ENCODE data around the gene OGFOD2.
"Not testable (repeated sequence)": the region's sequence is repeated elsewhere in the genome, so short reads cannot be mapped to it uniquely, and the experiment has no call there.

The OGFOD2 gene

DNA sequence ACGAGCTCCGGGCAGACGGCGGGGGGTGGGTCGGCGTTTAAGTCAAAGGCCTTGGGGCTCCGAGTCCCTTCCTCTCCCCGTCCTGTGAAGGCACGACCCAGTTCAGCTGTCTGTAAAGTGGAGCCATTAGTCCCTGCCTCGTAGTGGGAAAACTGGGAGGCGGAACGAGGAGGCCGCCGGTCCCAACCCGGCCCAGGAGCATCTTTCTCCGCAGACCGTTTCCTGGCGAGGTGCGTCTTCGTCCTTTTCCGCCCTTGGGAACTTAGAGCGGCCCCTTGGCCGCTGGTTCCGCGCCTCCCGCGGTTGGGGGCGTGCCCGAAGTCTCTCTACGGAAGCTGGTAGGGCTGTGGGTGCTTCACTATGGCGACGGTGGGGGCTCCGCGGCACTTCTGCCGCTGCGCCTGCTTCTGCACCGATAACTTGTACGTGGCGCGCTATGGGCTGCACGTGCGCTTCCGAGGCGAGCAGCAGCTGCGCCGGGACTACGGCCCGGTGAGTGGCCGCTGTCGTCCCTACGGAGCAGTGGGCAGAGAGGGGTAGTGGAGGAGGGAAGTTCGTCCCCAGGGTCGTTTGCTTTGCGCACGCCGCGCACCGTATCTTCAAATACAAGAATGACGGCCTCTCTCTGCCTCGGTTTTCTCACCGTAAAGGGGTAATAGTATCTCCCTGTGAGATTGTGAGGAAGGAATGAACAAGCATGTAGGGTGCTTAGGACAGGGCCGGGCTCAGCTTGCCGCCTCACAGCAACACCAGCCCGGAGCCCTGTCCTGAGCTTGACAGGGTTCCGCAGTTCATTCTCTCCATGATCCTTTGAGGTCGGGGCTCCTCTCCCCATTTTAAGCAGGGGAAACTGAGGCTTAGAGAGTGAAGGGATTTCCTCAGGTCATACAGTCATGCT is at the start of gene OGFOD2:
TSS of gene OGFOD2 (plus strand) at position 353 of the 898 bp plus-strand sequence. CDS start at position 361, 8 bp downstream.
- DNase-seq (ENCODE audit: low read depth): peak; percentile 89

DNA sequence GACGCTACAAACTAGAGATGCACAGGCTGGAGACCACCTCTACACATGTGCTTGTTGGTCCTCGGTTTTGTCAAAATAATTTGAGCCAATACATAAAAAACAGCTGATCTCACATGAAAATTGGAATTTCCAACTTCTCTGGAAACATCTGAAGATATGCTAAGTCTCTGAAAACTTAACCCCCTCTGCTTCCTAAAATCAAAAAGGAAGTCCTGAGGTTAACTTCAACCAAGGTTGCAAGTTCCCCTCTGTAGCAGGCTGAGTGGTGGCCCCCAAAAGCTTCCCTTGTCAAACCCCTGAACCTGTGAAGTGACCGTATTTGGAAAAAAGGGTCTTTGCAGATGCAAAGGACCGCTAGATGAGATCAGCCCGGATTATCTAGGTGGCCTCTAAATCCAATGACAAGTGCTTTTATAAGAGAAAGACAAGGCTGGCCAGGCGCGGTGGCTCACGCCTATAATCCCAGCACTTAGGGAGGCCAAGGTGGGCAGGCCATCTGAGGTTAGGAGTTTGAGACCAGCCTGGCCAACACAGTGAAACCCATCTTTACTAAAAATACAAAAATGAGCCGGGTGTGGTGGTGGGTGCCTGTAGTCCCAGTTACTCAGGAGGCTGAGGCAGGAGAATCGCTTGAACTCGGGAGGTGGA is 47.2 kb upstream of the OGFOD2 start:
- no peak for DNase-seq (ENCODE audit: low read depth)

DNA sequence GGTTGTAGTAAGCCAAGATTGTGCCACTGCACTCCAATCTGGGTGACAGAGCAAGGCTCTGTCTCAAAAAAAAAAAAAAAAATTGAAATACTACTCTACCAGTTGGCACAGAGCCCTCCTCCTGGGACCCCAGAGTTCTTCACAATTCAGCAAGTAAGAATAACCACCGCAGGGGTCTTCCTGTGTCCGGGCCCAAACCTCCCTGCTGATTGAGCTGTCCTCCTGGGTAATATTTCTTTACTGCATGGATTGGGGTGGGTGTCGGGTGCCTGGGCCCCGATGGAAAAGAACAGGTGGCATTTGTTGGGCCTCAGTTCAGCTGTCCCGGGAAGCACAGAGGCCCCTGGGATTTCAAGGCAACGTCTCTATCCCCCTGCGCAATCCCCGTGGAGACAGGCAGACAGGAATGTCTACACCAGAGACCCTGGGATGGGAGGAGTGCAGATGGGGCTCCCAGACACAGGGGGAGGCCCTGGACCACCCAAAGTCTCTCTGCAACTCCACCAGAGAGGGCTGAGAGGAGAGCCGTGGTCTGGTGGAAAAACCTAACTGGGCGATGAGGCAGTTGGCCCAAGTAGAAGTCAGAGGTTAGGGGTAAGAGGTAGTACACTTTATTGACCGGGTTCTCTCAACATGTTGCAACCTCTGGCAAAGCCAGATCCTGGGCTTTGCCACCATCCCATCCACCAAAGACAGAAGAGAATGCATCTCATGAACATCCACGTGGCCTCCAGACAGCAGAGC is 46.5 kb upstream of the OGFOD2 start:
- DNase-seq (ENCODE audit: low read depth): no peak

DNA sequence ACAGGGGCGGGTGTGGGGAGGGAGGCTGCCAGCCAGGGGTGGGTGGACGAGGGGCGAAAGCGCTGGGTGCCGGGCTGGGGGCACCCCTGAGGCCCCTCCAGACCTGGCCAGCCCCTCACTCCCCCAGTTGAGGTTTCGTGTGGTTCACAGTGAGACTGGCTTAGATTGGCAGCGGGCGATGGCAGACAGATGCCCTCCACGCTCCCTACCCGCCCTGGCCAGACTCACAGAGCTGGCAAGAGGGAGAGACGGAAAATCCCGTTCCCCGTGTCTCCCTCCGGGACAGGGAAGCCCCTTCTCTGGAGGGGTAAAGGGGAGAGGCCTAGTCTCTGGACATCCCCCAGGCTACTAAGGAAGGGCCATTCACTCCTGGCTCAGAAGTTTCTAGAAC is 45.9 kb upstream of the OGFOD2 start:
- DNase-seq (ENCODE audit: low read depth): no peak

DNA sequence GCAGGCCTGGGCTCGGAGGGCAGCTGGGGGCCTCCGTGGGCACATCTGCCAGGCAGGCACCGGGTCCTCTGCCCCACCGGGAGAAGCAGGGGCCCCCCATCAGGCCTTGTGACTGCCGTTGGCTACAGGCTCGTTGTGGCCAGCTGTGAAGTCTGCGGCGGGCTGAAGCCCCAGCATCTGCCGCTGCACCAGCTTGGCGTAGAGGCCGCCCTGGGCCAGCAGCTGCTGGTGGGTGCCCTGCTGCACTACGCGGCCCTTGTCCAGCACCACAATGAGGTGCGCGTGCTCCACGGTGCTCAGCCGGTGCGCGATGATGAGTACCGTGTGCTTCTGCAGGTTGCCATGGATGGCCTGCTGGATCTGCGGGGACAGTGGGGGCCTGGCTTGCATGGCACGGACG is 45.2 kb upstream of the OGFOD2 start:
- DNase-seq (ENCODE audit: low read depth): no peak

DNA sequence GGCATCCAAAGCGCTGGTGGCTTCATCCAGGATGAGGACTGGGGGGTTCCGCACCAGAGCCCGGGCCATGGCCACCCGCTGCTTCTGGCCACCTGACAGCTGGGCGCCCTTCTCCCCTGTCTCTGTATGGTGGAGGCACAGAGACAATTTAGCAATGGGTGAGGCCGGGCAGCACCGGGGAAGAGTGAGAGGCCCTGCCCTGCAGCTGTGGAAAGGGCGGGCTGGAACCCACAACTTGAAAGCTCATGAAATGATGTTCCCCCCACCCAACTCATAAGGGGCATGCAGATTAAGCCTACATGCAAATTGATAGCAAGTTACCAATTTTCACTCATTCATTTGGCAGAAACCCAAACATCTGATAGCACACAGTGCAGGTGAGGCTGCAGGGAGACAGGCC is 42.8 kb upstream of the OGFOD2 start:
- no peak for DNase-seq (ENCODE audit: low read depth)

DNA sequence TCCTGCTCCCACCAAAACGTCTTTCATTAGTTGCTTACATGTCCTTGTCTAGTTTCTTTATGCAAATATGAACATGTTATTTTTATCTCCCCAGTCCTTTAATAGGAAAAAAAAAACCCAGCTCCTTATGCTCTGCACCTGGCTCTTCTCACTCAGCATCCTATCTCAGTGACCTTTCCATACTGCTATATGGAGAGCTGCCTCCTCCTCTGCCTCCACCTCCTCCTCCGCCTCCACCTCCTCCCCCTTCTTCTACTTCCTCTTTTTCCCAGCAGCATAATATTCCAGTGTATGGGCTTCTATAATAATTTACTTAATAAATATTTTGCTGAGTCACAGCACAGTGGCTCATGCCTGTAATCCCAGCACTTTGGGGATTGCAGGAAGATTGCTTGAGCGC is 40.3 kb upstream of the OGFOD2 start:
- DNase-seq (ENCODE audit: low read depth): no peak

DNA sequence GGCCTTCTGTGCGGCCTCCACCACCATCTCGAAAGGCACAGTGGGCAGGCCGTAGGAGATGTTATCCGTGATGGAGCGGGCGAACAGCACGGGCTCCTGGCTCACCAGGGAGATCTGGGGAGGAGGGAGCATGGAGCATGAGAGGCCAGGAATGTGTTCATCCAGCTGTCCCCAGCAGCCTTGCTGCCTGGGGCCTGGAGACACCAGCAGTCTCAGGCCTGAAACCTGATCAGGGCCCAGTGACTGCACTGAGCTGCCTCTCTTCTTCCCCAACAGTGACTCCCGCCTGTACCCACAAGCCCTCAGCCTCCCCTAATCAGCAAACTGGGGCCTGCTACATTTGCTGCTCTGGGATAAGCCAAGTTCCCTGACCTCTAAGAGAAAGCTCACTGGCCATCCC is 39.7 kb upstream of the OGFOD2 start:
- DNase-seq (ENCODE audit: low read depth): no peak

DNA sequence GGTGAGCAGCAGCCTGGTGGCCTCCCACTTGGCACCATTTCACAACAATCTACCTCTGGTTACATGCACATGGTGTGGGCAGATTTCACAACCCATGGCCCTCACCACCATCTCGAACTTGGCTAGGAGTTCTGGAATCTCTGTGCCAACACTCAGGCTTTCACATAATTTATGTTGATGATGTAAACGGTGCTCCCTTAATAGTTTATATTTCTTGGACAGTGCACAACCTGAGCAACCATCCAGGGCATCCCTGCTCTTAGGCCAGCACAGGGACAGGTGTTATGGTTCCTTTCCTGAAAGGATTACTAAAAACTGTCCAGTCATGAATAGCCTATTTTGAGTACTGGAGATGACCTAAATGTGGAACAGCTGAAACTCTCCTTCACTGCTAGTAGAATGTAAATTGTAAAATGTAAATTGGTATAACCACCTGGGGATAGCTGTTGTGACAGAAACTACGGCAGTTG is 37.4 kb upstream of the OGFOD2 start:
- no peak for DNase-seq (ENCODE audit: low read depth)

DNA sequence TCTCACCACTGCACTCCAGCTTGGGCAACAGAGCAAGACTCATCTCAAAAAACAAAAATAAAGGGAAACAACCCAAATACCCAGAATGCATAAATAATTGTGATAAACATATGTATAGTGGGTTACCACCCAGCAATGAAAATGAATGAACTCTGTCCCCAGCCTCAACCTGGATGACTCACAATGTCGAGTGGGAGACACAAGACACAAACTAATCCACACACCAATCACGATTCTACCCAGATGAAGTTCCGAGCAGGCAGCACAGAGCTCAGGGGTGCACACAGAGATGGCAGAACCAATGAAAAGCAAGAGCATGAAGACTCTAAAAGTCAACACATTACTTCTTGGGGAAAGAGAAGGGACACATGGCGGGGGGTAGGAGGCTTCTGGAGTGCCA is 35.9 kb upstream of the OGFOD2 start:
- no peak for DNase-seq (ENCODE audit: low read depth)

DNA sequence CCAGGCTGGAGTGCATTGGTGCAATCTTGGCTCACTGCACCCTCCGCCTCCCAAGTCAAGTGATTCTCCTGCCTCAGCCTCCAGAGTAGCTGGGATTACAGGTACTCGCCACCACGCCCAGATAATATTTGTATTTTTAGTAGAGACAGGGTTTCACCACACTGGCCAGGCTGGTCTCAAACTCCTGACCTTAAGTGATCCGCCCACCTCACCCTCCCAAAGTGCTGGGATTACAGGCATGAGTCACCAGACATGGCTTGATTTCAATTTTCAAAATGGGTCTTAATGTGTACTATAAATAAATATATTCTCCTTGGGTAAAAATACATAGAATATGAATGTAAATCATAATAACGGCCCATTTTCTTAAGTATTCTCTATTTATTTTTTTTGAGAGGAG is 33.7 kb upstream of the OGFOD2 start:
- DNase-seq (ENCODE audit: low read depth): not testable (repeated sequence)

DNA sequence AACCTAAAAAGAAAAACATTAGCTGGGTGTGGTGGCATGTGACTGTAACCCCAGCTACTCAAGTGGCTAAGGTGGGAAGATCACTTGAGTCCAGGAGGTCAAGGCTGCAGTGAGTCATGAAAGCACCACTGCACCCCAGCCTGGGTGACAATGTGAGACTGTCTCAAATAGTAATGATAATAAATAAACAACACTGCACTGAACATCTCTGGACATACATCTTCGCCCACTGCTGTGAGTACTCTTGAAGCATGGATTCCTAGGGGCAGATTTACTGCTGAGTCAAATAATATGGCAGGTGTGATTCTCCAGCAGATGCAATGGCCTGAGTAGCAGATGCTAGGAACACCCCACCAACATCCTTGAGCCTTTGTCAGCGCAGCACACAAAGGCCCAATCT is 32.4 kb upstream of the OGFOD2 start:
- DNase-seq (ENCODE audit: low read depth): no peak

DNA sequence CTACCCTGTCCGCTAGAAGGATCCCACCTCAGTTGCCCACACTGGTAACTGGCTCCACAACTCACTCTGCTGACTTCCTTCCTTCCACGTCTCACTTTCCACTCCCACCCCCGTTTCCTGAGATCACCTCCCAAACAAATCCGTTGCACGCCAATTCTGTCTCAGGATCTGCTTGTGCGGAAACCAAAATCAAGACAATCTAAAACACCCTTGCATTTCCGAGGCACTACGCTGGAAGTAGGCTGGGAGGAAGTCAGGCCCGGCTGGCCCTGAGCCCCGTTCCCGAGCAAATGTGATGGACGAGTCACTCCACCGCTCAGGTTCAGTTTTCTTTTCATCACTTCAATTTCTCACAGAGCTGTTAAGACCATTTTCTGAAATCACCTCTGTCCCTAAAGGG is 31.8 kb upstream of the OGFOD2 start:
- DNase-seq (ENCODE audit: low read depth): no peak

DNA sequence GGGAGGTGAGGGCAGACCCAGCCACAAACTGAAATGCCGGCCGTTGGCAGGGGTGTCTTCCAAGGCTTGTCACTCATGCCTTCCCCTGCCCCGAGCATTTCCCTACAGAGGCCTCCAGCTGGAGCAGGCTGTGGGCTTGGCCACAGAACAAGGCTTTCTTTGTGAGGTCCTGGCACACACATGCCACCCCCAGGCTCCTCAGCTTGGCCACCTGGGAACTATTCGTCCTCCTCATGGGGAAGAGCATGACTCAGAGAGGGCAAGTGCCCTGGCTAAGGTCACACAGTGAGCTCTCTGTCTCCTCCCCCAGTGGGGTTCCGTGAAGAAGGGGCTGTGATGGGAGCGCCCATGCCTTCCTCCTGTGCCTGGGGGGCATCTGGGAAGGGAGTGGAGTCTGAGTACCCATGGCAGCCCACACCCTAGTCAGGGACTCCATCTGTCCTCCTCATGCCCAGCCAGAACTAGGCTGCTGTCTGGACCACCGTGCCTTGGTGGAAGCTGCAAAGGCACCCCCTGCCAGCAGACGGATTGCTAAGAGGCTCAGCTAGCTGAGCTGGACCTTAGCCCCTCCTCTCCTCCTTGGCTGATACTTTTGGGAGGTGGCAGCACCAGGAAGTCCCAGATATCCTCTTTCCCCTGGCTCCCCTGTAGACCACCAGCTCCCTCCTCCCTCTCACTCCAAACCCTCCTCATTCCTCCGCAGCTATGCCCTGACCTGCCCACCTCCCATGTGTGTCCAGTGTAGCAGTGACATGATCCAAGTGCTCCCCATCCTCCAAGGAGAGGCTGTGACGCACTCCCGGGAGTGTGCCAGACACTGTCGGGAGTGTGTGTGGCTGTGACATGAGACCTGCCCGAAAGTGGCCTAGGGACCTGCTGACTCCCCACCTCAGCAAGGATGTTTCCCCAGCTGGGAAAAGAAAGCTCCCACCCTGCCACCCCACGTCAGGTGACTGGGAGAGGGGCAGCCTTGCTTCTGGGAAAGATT is 30.1 kb upstream of the OGFOD2 start:
- no peak for DNase-seq (ENCODE audit: low read depth)

DNA sequence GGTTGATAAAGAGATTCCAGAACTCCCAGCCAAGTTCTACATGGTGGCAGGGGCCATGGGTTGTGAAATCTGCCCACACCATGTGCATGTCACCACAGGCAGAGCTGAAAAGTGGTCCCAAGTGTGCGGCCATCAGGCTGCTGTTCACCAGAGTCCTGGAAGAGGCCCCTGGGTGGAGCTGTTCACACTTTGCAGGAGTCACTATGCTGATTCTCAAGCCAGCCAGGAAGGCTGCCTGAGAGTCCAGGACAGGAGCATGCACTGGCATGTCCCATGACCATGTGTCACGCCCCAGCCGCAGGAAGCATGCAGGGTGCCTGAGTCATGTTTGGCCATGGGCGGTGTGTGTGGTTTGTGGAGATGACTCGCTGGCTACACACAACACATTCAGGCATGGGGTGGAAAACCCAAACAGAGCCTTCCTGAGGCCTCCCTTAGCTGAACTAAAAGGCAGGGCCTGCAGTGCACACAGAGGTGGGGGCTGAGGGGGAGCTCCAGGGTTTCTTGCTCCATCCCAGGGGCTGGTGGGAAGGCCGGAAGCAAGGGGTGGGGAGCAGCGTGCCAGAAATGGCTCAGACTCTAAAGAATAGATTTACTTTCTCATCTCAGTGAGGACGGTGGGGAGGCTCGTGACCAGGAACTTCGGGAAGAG is 28.2 kb upstream of the OGFOD2 start:
- peak; percentile 47 for DNase-seq (ENCODE audit: low read depth)

DNA sequence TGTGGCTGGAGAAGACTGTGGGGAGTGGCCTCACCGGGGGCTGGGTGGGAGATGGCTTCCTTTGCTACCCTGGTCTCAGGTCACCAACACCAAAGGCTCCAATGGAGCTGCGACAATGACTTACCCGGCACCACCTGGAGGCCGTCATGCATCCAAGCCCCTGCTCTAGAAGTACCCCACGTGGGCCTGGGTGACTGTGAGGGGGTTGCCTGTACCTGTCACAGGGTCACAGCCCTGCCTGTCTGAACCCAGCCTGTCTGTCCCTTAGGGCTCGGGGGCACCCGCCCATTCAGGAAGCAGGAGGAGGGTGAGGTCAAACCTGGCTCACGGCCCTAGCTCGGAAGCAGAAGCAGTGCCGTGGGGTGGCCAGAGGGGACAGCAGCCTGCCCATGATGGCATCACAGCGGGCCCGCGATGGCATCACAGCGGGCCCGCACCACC is 27.7 kb upstream of the OGFOD2 start:
- no peak for DNase-seq (ENCODE audit: low read depth)

DNA sequence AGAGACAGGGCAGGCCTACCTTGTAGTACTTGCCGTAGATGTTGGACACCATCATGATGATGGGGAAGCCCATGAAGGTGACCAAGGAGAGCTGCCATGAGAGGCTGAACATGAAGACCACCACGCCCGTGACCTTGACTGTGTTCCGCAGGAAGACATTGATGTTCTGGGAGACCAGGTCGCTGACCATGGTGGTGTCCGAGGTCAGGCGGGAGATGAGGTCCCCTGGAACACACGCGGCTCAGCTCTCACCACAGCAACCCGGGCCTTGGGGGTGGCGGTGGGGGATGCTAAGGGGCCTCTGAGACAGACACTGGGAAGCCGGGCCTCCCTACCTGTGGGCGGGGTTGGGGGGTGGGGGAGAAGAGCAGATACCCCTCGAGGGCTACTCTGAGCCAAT is 26.4 kb upstream of the OGFOD2 start:
- no peak for DNase-seq (ENCODE audit: low read depth)

DNA sequence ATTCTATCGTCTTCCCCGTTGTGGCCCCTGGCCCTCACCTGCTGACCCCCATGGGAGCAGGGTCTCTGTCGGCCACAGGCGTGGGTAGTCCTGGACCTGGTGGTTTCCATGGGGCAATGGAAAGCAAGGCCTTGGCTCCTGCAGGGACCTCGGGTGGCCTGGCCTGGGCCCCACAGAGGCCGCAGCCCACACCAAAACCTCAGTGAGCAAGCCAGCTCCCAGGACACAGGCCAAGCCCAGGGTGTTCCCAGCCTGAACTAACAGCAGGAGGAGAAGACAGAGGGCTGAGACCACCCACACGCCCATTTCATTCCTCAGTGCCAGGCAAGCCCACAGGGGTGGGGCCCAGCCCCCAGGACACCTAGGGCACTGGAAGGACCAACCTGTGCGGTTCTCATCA is 25.6 kb upstream of the OGFOD2 start:
- no peak for DNase-seq (ENCODE audit: low read depth)

DNA sequence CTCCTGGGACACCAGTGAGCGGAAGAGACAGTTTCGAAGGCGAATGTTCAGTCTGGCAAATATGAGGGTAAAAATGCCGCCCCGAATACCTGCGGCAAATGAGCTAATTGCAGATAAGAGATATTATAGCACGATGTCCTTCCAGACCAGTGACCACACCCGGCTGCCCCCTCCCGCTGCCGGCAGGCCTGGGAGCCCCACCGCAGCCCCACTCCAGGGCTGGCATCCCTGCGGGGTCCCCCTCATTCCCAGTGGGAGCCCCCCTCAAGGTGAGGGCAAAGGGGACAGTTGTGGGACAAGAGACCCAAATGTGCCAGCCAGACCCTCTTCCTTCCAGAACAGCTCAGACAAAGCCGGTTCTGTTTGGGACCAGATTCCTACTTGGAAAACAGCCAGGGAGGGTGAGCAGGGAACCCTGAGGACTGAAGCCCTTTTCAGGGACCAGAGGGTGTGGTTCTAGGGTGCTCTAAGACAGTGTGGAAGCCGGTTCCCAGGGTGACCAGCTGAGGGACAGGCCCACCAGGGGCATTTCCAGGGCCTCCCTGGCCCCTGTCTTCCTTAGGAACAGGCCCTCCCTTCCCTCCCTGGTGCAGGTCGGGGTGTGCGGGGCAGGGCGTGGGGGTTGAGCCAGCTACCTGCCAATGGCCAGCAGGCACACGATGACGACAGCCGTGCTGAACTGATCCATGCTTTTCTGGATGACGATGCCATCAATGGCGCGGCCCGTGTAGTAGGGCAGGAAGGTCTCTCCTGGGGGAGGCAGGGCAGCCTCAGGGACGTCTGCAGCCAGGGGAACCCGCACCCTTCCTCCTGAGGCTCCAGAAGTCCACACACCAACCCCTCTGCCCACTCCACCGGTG is 25.0 kb upstream of the OGFOD2 start:
- no peak for DNase-seq (ENCODE audit: low read depth)

DNA sequence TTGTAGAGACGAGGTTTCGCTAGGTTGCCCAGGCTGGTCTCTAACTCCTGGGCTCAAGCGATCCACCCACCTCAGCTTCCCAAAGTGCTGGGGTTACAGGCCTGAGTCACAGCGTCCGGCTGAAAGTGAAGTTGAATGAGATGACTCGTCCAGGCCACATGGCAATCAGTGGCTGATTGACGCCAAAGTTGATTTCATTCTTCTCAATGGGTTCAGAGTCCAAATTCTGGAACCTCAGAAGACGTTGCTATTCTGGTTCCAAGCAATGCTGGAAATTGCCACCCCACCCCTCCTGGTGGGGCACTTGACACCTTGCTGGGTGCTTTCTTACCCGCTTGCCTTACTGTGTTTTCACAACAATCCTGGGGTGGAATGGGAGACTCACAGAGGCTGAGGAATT is 23.6 kb upstream of the OGFOD2 start:
- DNase-seq (ENCODE audit: low read depth): no peak

Data from activated T-cell treated with anti-CD3 and anti-CD28 coated beads for 1 hour (primary cell).